Liver (tissue), 3 donors: Measurements from ENCODE around the gene TCF12.

Experiments used
- EGR1 ChIP-seq, 2 donors: IDR thresholded peaks; 2 replicates each; pipeline ENCODE4 v1.6.1; 2016 to 2018; ENCODE audit warnings: antibody characterized with exemption in 2 of 2, low read depth in 2 of 2
- HNF4G ChIP-seq: IDR thresholded peaks from 2 replicates; pipeline ENCODE4 v1.6.1; 2016; ENCODE audit warnings: antibody characterized with exemption
- RAD21 ChIP-seq, 2 donors: IDR thresholded peaks; 2 replicates each; pipeline ENCODE4 v1.6.1; 2016; ENCODE audit warnings: antibody characterized with exemption in 2 of 2, mild to moderate bottlenecking in 2 of 2
- SP1 ChIP-seq: IDR thresholded peaks from 2 replicates; pipeline ENCODE4 v1.6.1; 2018; ENCODE audit warnings: antibody characterized with exemption, mild to moderate bottlenecking
- TAF1 ChIP-seq: conservative IDR thresholded peaks from 2 replicates; pipeline ENCODE4 v1.6.1; 2016; ENCODE audit warnings: antibody characterized with exemption, mild to moderate bottlenecking
- YY1 ChIP-seq: IDR thresholded peaks from 2 replicates; pipeline ENCODE4 v1.6.1; 2016; ENCODE audit warnings: antibody characterized with exemption, mild to moderate bottlenecking
- TF ChIP-seq, protein P1 (sequence below): fragments of 150-350 bp; IDR thresholded peaks from 2 replicates; pipeline ENCODE4 v1.5.1; 2017; ENCODE audit warnings: improper control_type of control experiment, low read depth, low read length; ENCODE audit not compliant: missing input control
- TF ChIP-seq, protein P2 (sequence below): IDR thresholded peaks from 2 replicates; pipeline ENCODE4 v1.6.1; 2016; ENCODE audit warnings: antibody characterized with exemption
- donor health status: healthy.
- donor health status: healthy.

- TF ChIP-seq HNF4G, result no peak
- TF ChIP-seq, protein P1, sequence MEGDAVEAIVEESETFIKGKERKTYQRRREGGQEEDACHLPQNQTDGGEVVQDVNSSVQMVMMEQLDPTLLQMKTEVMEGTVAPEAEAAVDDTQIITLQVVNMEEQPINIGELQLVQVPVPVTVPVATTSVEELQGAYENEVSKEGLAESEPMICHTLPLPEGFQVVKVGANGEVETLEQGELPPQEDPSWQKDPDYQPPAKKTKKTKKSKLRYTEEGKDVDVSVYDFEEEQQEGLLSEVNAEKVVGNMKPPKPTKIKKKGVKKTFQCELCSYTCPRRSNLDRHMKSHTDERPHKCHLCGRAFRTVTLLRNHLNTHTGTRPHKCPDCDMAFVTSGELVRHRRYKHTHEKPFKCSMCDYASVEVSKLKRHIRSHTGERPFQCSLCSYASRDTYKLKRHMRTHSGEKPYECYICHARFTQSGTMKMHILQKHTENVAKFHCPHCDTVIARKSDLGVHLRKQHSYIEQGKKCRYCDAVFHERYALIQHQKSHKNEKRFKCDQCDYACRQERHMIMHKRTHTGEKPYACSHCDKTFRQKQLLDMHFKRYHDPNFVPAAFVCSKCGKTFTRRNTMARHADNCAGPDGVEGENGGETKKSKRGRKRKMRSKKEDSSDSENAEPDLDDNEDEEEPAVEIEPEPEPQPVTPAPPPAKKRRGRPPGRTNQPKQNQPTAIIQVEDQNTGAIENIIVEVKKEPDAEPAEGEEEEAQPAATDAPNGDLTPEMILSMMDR, result no peak
- no peak for TF ChIP-seq EGR1 (IDR thresholded peaks at IDR 0.05; ENCODE audit: low read depth in 2 of 2)
- TF ChIP-seq YY1, result no peak
- TF ChIP-seq, protein P2, sequence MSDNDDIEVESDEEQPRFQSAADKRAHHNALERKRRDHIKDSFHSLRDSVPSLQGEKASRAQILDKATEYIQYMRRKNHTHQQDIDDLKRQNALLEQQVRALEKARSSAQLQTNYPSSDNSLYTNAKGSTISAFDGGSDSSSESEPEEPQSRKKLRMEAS, result no peak
- no peak for TF ChIP-seq RAD21 (IDR thresholded peaks at IDR 0.05)
- TF ChIP-seq SP1, result no peak
- no peak for TF ChIP-seq TAF1
Measured at GRCh38 chr15:56930669-56931313, 12.3 kb downstream of the TCF12 start.
